ENCODE measurements around the gene ZNF320. TPM values are rescaled to one million over a fixed set of nuclear protein-coding genes. Genes with fewer than 3 reads are reported as not detected.

Gene ZNF320
- total and polyA plus RNA-seq, 9 of the 15 experiments (the other 6 are each of a cell fraction or from before 2014, with no cell fraction given) = 5.4 to 25.6 (median 11.7) TPM

DNA sequence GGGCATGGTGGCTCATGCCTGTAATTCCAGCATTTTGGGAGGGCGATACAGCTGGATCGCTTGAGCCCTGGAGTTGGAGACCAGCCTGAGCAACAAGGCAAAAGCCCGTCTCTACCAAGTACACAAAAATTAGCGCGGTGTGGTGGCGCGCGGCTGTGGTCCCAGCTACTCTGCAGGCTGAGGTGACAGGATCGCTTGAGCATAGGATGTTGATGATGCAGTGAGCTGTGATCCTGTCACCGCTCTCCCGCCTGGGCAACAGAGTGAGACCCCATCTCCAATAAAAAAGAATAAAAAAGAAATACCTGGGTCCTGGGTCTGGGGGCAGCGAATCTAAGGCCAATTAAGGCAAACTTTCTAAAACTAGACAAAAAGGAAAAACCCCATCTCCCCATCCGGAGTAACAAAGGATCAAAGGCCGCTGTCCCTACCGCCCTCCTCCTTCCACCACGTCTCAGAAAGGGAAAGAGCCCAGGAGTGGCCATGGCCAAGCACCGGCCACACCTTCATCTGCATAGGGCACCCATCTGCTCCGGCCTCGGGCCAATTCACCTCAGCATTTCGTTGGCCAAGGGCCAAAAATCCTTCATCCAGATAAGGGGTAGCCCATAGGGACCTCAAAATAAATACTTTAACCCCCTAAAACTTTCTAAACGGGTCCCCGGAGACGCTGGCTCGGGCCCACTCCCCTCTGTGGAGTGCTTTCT lies 851 bp downstream of the ZNF320 start (continued):
- TF ChIP-seq, protein P1, sequence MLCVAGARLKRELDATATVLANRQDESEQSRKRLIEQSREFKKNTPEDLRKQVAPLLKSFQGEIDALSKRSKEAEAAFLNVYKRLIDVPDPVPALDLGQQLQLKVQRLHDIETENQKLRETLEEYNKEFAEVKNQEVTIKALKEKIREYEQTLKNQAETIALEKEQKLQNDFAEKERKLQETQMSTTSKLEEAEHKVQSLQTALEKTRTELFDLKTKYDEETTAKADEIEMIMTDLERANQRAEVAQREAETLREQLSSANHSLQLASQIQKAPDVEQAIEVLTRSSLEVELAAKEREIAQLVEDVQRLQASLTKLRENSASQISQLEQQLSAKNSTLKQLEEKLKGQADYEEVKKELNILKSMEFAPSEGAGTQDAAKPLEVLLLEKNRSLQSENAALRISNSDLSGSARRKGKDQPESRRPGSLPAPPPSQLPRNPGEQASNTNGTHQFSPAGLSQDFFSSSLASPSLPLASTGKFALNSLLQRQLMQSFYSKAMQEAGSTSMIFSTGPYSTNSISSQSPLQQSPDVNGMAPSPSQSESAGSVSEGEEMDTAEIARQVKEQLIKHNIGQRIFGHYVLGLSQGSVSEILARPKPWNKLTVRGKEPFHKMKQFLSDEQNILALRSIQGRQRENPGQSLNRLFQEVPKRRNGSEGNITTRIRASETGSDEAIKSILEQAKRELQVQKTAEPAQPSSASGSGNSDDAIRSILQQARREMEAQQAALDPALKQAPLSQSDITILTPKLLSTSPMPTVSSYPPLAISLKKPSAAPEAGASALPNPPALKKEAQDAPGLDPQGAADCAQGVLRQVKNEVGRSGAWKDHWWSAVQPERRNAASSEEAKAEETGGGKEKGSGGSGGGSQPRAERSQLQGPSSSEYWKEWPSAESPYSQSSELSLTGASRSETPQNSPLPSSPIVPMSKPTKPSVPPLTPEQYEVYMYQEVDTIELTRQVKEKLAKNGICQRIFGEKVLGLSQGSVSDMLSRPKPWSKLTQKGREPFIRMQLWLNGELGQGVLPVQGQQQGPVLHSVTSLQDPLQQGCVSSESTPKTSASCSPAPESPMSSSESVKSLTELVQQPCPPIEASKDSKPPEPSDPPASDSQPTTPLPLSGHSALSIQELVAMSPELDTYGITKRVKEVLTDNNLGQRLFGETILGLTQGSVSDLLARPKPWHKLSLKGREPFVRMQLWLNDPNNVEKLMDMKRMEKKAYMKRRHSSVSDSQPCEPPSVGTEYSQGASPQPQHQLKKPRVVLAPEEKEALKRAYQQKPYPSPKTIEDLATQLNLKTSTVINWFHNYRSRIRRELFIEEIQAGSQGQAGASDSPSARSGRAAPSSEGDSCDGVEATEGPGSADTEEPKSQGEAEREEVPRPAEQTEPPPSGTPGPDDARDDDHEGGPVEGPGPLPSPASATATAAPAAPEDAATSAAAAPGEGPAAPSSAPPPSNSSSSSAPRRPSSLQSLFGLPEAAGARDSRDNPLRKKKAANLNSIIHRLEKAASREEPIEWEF (CRISPR knock-in tag; IDR thresholded peaks at IDR 0.05) = 0 out of 2 replicates have a peak, but pooled peaks have one; percentile 34
- TF ChIP-seq RBM25 (IDR thresholded peaks at IDR 0.05; ENCODE audit: low read depth, low read length, severe bottlenecking) = peak; percentile 37
- TF ChIP-seq, protein P2, sequence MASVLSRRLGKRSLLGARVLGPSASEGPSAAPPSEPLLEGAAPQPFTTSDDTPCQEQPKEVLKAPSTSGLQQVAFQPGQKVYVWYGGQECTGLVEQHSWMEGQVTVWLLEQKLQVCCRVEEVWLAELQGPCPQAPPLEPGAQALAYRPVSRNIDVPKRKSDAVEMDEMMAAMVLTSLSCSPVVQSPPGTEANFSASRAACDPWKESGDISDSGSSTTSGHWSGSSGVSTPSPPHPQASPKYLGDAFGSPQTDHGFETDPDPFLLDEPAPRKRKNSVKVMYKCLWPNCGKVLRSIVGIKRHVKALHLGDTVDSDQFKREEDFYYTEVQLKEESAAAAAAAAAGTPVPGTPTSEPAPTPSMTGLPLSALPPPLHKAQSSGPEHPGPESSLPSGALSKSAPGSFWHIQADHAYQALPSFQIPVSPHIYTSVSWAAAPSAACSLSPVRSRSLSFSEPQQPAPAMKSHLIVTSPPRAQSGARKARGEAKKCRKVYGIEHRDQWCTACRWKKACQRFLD (CRISPR knock-in tag; IDR thresholded peaks at IDR 0.05) = no peak
- TF ChIP-seq, protein P3, sequence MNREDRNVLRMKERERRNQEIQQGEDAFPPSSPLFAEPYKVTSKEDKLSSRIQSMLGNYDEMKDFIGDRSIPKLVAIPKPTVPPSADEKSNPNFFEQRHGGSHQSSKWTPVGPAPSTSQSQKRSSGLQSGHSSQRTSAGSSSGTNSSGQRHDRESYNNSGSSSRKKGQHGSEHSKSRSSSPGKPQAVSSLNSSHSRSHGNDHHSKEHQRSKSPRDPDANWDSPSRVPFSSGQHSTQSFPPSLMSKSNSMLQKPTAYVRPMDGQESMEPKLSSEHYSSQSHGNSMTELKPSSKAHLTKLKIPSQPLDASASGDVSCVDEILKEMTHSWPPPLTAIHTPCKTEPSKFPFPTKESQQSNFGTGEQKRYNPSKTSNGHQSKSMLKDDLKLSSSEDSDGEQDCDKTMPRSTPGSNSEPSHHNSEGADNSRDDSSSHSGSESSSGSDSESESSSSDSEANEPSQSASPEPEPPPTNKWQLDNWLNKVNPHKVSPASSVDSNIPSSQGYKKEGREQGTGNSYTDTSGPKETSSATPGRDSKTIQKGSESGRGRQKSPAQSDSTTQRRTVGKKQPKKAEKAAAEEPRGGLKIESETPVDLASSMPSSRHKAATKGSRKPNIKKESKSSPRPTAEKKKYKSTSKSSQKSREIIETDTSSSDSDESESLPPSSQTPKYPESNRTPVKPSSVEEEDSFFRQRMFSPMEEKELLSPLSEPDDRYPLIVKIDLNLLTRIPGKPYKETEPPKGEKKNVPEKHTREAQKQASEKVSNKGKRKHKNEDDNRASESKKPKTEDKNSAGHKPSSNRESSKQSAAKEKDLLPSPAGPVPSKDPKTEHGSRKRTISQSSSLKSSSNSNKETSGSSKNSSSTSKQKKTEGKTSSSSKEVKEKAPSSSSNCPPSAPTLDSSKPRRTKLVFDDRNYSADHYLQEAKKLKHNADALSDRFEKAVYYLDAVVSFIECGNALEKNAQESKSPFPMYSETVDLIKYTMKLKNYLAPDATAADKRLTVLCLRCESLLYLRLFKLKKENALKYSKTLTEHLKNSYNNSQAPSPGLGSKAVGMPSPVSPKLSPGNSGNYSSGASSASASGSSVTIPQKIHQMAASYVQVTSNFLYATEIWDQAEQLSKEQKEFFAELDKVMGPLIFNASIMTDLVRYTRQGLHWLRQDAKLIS (CRISPR knock-in tag; IDR thresholded peaks at IDR 0.05) = no peak
- TF ChIP-seq, protein P4, sequence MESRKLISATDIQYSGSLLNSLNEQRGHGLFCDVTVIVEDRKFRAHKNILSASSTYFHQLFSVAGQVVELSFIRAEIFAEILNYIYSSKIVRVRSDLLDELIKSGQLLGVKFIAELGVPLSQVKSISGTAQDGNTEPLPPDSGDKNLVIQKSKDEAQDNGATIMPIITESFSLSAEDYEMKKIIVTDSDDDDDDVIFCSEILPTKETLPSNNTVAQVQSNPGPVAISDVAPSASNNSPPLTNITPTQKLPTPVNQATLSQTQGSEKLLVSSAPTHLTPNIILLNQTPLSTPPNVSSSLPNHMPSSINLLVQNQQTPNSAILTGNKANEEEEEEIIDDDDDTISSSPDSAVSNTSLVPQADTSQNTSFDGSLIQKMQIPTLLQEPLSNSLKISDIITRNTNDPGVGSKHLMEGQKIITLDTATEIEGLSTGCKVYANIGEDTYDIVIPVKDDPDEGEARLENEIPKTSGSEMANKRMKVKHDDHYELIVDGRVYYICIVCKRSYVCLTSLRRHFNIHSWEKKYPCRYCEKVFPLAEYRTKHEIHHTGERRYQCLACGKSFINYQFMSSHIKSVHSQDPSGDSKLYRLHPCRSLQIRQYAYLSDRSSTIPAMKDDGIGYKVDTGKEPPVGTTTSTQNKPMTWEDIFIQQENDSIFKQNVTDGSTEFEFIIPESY (CRISPR knock-in tag; IDR thresholded peaks at IDR 0.05) = peak; percentile 85
- TF ChIP-seq, protein P5, sequence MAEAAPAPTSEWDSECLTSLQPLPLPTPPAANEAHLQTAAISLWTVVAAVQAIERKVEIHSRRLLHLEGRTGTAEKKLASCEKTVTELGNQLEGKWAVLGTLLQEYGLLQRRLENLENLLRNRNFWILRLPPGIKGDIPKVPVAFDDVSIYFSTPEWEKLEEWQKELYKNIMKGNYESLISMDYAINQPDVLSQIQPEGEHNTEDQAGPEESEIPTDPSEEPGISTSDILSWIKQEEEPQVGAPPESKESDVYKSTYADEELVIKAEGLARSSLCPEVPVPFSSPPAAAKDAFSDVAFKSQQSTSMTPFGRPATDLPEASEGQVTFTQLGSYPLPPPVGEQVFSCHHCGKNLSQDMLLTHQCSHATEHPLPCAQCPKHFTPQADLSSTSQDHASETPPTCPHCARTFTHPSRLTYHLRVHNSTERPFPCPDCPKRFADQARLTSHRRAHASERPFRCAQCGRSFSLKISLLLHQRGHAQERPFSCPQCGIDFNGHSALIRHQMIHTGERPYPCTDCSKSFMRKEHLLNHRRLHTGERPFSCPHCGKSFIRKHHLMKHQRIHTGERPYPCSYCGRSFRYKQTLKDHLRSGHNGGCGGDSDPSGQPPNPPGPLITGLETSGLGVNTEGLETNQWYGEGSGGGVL (CRISPR knock-in tag; IDR thresholded peaks at IDR 0.05) = no peak
- TF ChIP-seq, protein P6, sequence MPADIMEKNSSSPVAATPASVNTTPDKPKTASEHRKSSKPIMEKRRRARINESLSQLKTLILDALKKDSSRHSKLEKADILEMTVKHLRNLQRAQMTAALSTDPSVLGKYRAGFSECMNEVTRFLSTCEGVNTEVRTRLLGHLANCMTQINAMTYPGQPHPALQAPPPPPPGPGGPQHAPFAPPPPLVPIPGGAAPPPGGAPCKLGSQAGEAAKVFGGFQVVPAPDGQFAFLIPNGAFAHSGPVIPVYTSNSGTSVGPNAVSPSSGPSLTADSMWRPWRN (IDR thresholded peaks at IDR 0.05; ENCODE audit: low read depth) = no peak
- TF ChIP-seq GATA2 (CRISPR knock-in tag; IDR thresholded peaks at IDR 0.05) = peak; percentile 38; the same call in 1 of the 2 replicates
- TF ChIP-seq POLR2AphosphoS5 (IDR thresholded peaks at IDR 0.05; ENCODE audit: control insufficient read depth, insufficient read depth, low read depth, low read length) = 0 out of 2 replicates have a peak, but pooled peaks have one; percentile 25

All from K562 (cell line).